Measurements from ENCODE around the gene DCLK1. TPM values are rescaled to one million over a fixed set of nuclear protein-coding genes. Genes with fewer than 3 reads are reported as not detected.
A peak's percentile ranks its signal among the peaks of the same experiment; 100 is the strongest.

DCLK1 gene
- total and polyA plus RNA-seq, 12 donors, result 0.68 to 22.6 (median 2.3) TPM

- no peak for TF ChIP-seq CTCF (IDR thresholded peaks at IDR 0.05)
- TF ChIP-seq POLR2A (IDR thresholded peaks at IDR 0.05), result no peak
- Histone ChIP-seq H3K27me3 (no peaks in the 10 kb centered on the region), H3K36me3 (replicated peaks in 1 of 2) (no peaks in the 10 kb centered on the region), H3K9me3 (replicated peaks in 1 of 3) (no peaks in the 10 kb centered on the region), H3K4me1 (replicated peaks in 1 of 2) (peaks cover 0 to 7% of the 10 kb centered on the region in 2 donors), H3K27ac (no peak overlapping the region), H3K4me3 (no peak overlapping the region)
- intact Hi-C loops (cut with DNase I), result no loop called here
- no peak for DNase-seq
- 27 to 36% (median 31%) methylated on average over 1 of the region's 1 CpG for WGBS, 4 donors
These were observed 173.9 kb downstream of the DCLK1 start for GRCh38 chr13:35957241-35957731.

GRCh38 chr13:35956074-35956473 is 175.1 kb downstream of the DCLK1 start:
- Histone ChIP-seq H3K36me3 (replicated peaks in 1 of 2) (no peaks in the 10 kb centered on the region), H3K27ac (no peak overlapping the region), H3K27me3 (no peaks in the 10 kb centered on the region), H3K9me3 (replicated peaks in 1 of 3) (no peaks in the 10 kb centered on the region), H3K4me1 (replicated peaks in 1 of 2) (peaks cover 0 to 7% of the 10 kb centered on the region in 2 donors), H3K4me3 (no peak overlapping the region)
- no peak for DNase-seq
- intact Hi-C loops (cut with DNase I), result no loop called here
- TF ChIP-seq CTCF (IDR thresholded peaks at IDR 0.05), result no peak
- no peak for TF ChIP-seq POLR2A (IDR thresholded peaks at IDR 0.05)

- no peak overlapping the region for H3K27ac ChIP-seq
- DNase-seq, result no peak
- no peaks in the 10 kb centered on the region for H3K9me3 ChIP-seq (replicated peaks in 1 of 3)
- no peaks in the 10 kb centered on the region for H3K36me3 ChIP-seq (replicated peaks in 1 of 2)
- no peaks in the 10 kb centered on the region for H3K27me3 ChIP-seq
- no peak overlapping the region for H3K4me3 ChIP-seq
- intact Hi-C loops (cut with DNase I), result no loop called here
- 36 to 57% (median 52%) methylated on average over 3 of the region's 3 CpGs for WGBS, 4 donors
- peaks cover 0 to 7% of the 10 kb centered on the region in 2 donors for H3K4me1 ChIP-seq (replicated peaks in 1 of 2)
- TF ChIP-seq POLR2A (IDR thresholded peaks at IDR 0.05) (no peak), CTCF (IDR thresholded peaks at IDR 0.05) (no peak)
These were observed 177.0 kb downstream of the DCLK1 start for GRCh38 chr13:35954207-35954560.

GRCh38 chr13:35953537-35954206 is 177.5 kb downstream of the DCLK1 start:
- TF ChIP-seq POLR2A (IDR thresholded peaks at IDR 0.05), result no peak
- TF ChIP-seq CTCF (IDR thresholded peaks at IDR 0.05), result peak; percentile 9 to 58 (median 44)
- intact Hi-C loops (cut with DNase I), result no loop called here
- no peak overlapping the region for H3K4me3 ChIP-seq
- no peaks in the 10 kb centered on the region for H3K36me3 ChIP-seq (replicated peaks in 1 of 2)
- no peak overlapping the region for H3K27ac ChIP-seq
- peak; percentile 43 to 87 (median 56) for DNase-seq
- no peaks in the 10 kb centered on the region for H3K27me3 ChIP-seq
- no peaks in the 10 kb centered on the region for H3K9me3 ChIP-seq (replicated peaks in 1 of 3)
- H3K4me1 ChIP-seq (replicated peaks in 1 of 2), result peaks cover 0 to 7% of the 10 kb centered on the region in 2 donors
- 24 to 30% (median 25%) methylated on average over 12 of the region's 12 CpGs for WGBS, 4 donors

All from adrenal gland (tissue), 12 donors.